HL-60 (cell line): ENCODE data around the gene ARHGAP26.

Experiments used
- DNase-seq, 2 experiments: peaks; one replicate each; pipeline ENCODE4 v3.0.0-alpha.2; 2010 to 2020; ENCODE audit warnings: low read depth in 1 of 2, low spot score in 1 of 2
- H3K27ac ChIP-seq: fragments of 250-450 bp; sonication (Bioruptor Pico); replicated peaks from 2 replicates; pipeline ENCODE4 v1.5.1; 2020; ENCODE audit warnings: mild to moderate bottlenecking, moderate library complexity
- H3K27me3 ChIP-seq: fragments of 250-450 bp; sonication (Bioruptor Pico); 2 replicates; pipeline ENCODE4 v1.5.1; 2021; ENCODE audit warnings: mild to moderate bottlenecking, moderate library complexity; ENCODE audit not compliant: insufficient read depth, poor library complexity, severe bottlenecking
- H3K4me3 ChIP-seq: replicated peaks from 2 replicates; pipeline ENCODE4 v1.5.1; 2011; ENCODE audit warnings: mild to moderate bottlenecking, control low read depth, low read length; ENCODE audit not compliant: insufficient read depth
- CTCF ChIP-seq: IDR thresholded peaks from one replicate; pipeline ENCODE4 v1.5.1; 2011; ENCODE audit warnings: low read length, control low read depth, inconsistent platforms; ENCODE audit not compliant: insufficient read depth
- GABPA ChIP-seq: IDR thresholded peaks from 2 replicates; pipeline ENCODE4 v1.6.1; 2012; ENCODE audit warnings: low read depth
- POLR2AphosphoS5 ChIP-seq: IDR thresholded peaks from 2 replicates; pipeline ENCODE4 v1.6.1; 2012; ENCODE audit warnings: low read depth
- SPI1 ChIP-seq: IDR thresholded peaks from 2 replicates; pipeline ENCODE4 v1.6.1; 2012; ENCODE audit warnings: low read depth, mild to moderate bottlenecking, borderline replicate concordance
- TF ChIP-seq, protein P1 (sequence below): IDR thresholded peaks from 2 replicates; pipeline ENCODE4 v1.6.1; 2012; ENCODE audit warnings: low read depth; ENCODE audit not compliant: insufficient replicate concordance

The ARHGAP26 gene

DNA sequence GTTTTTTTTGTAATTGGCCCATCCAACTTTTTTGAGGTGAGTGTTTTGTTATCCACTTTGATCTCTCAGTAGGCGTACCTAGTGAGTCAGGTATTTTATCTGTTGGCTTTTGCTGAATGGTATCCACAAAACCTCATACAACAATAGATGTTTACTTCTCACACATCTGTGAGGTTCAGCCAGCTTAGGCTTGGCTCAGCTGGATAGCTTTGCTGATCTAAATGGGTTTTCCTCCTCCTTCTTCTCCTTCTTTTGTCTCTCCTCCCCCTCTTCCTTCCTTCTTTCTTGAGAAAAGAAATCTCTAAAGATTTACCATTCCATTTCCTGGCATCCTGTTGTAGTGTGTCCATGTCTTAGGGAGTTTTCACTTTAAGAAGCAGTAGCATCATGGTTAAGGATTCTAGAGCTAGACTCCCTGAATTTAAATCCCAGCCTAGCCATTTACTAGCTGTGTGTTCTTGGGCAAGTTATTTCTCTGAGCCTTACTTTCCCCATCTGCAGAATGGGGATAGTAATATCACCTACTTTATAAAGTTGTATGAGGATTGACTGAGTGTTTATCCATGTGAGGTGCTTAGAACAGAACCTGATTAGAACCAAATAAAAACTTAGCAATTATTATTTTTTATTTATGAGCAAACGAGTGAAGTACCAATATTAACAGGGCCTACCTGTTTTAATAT is 126.3 kb downstream of the ARHGAP26 start:
- no peak overlapping the region for H3K27ac ChIP-seq
- no peaks in the 10 kb centered on the region for H3K27me3 ChIP-seq
- TF ChIP-seq CTCF (no peak), GABPA (no peak), POLR2AphosphoS5 (no peak), SPI1 (no peak)
- TF ChIP-seq, protein P1, sequence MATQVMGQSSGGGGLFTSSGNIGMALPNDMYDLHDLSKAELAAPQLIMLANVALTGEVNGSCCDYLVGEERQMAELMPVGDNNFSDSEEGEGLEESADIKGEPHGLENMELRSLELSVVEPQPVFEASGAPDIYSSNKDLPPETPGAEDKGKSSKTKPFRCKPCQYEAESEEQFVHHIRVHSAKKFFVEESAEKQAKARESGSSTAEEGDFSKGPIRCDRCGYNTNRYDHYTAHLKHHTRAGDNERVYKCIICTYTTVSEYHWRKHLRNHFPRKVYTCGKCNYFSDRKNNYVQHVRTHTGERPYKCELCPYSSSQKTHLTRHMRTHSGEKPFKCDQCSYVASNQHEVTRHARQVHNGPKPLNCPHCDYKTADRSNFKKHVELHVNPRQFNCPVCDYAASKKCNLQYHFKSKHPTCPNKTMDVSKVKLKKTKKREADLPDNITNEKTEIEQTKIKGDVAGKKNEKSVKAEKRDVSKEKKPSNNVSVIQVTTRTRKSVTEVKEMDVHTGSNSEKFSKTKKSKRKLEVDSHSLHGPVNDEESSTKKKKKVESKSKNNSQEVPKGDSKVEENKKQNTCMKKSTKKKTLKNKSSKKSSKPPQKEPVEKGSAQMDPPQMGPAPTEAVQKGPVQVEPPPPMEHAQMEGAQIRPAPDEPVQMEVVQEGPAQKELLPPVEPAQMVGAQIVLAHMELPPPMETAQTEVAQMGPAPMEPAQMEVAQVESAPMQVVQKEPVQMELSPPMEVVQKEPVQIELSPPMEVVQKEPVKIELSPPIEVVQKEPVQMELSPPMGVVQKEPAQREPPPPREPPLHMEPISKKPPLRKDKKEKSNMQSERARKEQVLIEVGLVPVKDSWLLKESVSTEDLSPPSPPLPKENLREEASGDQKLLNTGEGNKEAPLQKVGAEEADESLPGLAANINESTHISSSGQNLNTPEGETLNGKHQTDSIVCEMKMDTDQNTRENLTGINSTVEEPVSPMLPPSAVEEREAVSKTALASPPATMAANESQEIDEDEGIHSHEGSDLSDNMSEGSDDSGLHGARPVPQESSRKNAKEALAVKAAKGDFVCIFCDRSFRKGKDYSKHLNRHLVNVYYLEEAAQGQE = no peak
- no peak for DNase-seq
- H3K4me3 ChIP-seq = no peak overlapping the region

- no peak for DNase-seq
- Histone ChIP-seq H3K27me3 (no peaks in the 10 kb centered on the region), H3K27ac (no peak overlapping the region), H3K4me3 (no peak overlapping the region)
- TF ChIP-seq POLR2AphosphoS5 = no peak
- TF ChIP-seq, protein P1 = no peak
- no peak for TF ChIP-seq SPI1
- TF ChIP-seq CTCF = no peak
- TF ChIP-seq GABPA = no peak
Observed at GRCh38 chr5:142897328-142897727, 127.2 kb downstream of the ARHGAP26 start.

GRCh38 chr5:142900927-142901326 is 130.8 kb downstream of the ARHGAP26 start:
- H3K27me3 ChIP-seq = no peaks in the 10 kb centered on the region
- no peak overlapping the region for H3K27ac ChIP-seq
- TF ChIP-seq SPI1 (no peak), CTCF (no peak)
- TF ChIP-seq, protein P1 = no peak
- DNase-seq = no peak
- no peak overlapping the region for H3K4me3 ChIP-seq
